ENCODE measurements around the gene HES7. TPM values are rescaled to one million over a fixed set of nuclear protein-coding genes. Genes with fewer than 3 reads are reported as not detected.
A peak's percentile ranks its signal among the peaks of the same experiment; 100 is the strongest.
"Not testable (repeated sequence)": the region's sequence is repeated elsewhere in the genome, so short reads cannot be mapped to it uniquely, and the experiment has no call there.

Gene HES7
- total and polyA plus RNA-seq, 9 of the 15 experiments (the other 6 are each of a cell fraction or from before 2014, with no cell fraction given), result 0.03 to 1.7 (median 0.14) TPM; not detected in 1

- H3K4me3 ChIP-seq; H3K9me3 ChIP-seq (replicated peaks; ENCODE audit: control insufficient read depth, insufficient read depth, low read depth, low read length); H2AFZ ChIP-seq (ENCODE audit: low read depth, low read length); H3K79me2 ChIP-seq (ENCODE audit: control insufficient read depth, insufficient read depth, low read length); H3K9ac ChIP-seq (ENCODE audit: insufficient read depth in 1 of 2, low read depth in 2 of 2, low read length in 2 of 2); ATAC-seq; H3K27ac ChIP-seq (ENCODE audit: extremely low read depth, low read depth, low read length); in situ Hi-C loops (cut with MboI); H3K27me3 ChIP-seq (ENCODE audit: control insufficient read depth in 2 of 2, insufficient read depth in 2 of 2, low read length in 2 of 2); H4K20me1 ChIP-seq (replicated peaks; ENCODE audit: control insufficient read depth, insufficient read depth, low read length); H3K36me3 ChIP-seq (ENCODE audit: control insufficient read depth, insufficient read depth, low read length); CTCF ChIA-PET (ENCODE audit: low intra/inter-chr PET ratio); H3K9me1 ChIP-seq (ENCODE audit: control insufficient read depth, insufficient read depth, low read length); FAIRE-seq; H3K4me2 ChIP-seq (ENCODE audit: insufficient read depth, low read length); BruUV-seq (replicated peaks); DNase-seq (ENCODE audit: extremely low read depth in 1 of 4, low spot score in 3 of 4): not testable (repeated sequence)
- peaks cover 10 to 31% of the 10 kb centered on the region in 2 experiments; a peak in 4 of 5 replicates for H3K4me1 ChIP-seq (replicated peaks in 1 of 2; ENCODE audit: control insufficient read depth in 2 of 2, insufficient read depth in 2 of 2, low read length in 2 of 2)
- intact Hi-C loops (cut with micrococcal nuclease), result loop anchor here (5.0 kb wide), 2 partner anchors 33 to 48 kb away; partner anchors contain the start of gene HES7
- 82% methylated on average over 7 of the region's 19 CpGs for WGBS (ENCODE audit: insufficient coverage, low coverage, missing lambda C conversion rate)
- POLR2A ChIA-PET, result interaction anchor here (4.7 kb wide), 1 partner anchor 12 kb away, joined by 105 read pairs; no protein-coding TSS in a partner anchor
- TF ChIP-seq PRDM10 (IDR thresholded peaks at IDR 0.05; ENCODE audit: partially characterized antibody) (peak; percentile 39), ZNF384 (IDR thresholded peaks at IDR 0.05; ENCODE audit: low read depth, low read length) (peak; percentile 55), MLLT1 (IDR thresholded peaks at IDR 0.05) (0 out of 4 replicates have a peak, but pooled peaks of 1 of the 2 experiments have one; percentile 31)
Measured at GRCh38 chr17:8170186-8170585, 46.3 kb upstream of the HES7 start.

Measured in K562 (cell line).